Astrocyte of the cerebellum (primary cell): ENCODE results near the gene TMTC2.

Experiments
- DNase-seq: peaks from one replicate; pipeline ENCODE4 v3.0.0-alpha.2; 2011; ENCODE audit warnings: low read depth
- H3K4me3 ChIP-seq: 2 replicates; pipeline ENCODE4 v1.5.1; 2011; ENCODE audit warnings: mild to moderate bottlenecking, low read depth, low read length, moderate library complexity
- CTCF ChIP-seq: IDR thresholded peaks from 2 replicates; pipeline ENCODE4 v1.5.1; 2012; ENCODE audit warnings: low read length, low read depth, moderate library complexity, mild to moderate bottlenecking; ENCODE audit errors: missing control alignments
- in situ Hi-C: cut with HindIII; loops from 2 replicates; pipeline ENCODE4 v1.10.0; 2017; ENCODE audit warnings: low sequenced_read_pairs

TMTC2 gene

GRCh38 chr12:82675246-82675645 lies 11.5 kb upstream of the TMTC2 start:
- no peak overlapping the region for H3K4me3 ChIP-seq
- in situ Hi-C loops: no loop called here
- no peak for TF ChIP-seq CTCF
- DNase-seq: no peak

- in situ Hi-C loops: no loop called here
- no peak for TF ChIP-seq CTCF
- no peak for DNase-seq
- H3K4me3 ChIP-seq: no peak overlapping the region
Measured at GRCh38 chr12:82682326-82682725, 4.4 kb upstream of the TMTC2 start.

GRCh38 chr12:82682851-82683261 lies 3.9 kb upstream of the TMTC2 start:
- in situ Hi-C loops: no loop called here
- TF ChIP-seq CTCF: no peak
- no peak for DNase-seq
- H3K4me3 ChIP-seq: no peak overlapping the region

DNA sequence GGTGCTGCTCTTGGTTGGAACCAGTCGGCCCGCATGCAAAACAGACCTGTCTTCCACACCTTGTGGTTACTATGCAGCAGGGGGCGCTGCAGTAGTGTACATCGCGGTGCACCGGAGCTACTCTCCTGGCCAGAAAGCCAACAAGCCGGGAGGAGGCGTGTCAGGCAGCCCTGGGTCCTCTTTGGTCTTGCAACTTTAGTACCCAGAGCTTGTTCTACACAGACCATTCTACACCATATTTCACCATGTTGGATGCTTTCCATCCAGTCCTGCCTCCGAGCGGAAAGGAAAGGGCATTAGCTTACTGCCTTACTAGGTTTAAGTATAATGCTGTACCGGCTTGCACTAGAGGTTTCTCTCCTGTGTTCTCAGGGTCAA lies 927 bp upstream of the TMTC2 start:
- peak; percentile 91 for DNase-seq
- peak; percentile 85 for TF ChIP-seq CTCF
- in situ Hi-C loops: no loop called here
- peak overlapping the region; percentile 84 for H3K4me3 ChIP-seq

DNA sequence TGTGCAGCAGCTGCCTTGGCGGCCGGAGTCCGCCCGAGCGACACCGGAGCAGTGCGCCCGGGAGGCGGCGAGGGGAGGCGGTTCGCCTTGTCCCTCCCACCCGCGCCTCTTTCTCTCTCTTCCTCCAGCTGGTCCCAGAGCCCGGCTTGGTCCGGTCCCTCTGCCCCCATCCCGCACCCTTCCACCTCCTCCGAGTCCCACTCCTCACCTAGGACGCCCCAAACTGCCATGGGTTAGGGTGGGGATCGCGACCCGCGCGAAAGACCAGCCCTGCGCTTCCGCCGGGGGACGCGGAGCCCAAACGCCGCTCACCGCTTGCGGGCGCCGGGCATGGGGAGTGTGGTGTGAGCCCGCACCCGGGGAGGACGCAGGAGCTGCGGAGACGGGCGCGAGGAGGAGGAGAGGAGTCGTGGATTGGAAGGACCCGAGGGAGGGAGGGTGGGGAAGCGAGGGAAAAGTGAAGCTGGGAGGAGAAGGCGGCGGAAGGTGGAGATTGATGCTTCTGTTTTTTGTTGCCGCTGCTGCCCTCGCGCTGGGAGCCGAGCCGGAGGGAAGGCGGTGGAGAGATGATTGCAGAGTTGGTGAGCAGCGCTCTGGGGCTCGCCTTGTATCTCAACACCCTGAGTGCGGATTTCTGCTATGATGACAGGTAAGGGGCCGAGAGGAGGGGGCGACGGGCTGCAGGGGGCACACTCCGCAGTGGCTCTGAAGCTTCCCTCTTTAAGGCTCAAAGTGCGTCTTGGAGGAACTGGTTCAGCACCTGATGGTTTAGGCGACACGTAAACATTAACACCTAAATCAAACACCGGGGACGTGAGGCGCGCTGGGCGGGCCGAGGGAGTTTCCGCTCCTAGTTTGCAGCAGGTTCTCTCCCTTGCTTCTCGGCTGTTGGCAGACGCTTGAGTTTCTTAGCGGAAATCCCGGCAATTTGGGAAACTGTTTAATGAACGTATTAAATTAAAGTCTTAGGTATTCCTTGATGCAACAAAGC lies 610 bp downstream of the TMTC2 start:
- no peak for TF ChIP-seq CTCF
- in situ Hi-C loops: no loop called here
- H3K4me3 ChIP-seq: peak overlapping the region; percentile 84
- DNase-seq: no peak

DNA sequence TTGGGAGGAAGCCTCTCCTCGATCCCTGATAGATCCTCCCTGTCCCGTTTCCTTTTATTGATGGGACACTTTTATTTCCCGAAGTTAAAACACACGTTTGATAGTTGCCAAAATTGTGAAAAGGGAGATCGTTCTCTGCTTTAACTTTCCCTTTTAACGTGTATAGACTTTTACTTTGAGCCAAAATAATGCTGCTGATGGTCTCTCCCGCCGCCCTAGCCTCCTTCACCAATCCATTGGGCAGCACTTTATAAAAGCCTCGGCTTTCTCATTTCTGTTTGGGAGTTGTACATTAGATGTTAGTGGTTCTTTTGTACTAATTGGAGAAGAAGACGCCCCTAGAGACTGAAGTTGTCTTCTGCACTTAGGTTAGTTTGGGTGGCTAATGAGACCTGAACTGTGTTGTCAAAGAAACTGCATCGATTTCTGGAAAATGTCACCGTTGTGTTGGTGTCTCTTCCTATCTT lies 1.4 kb downstream of the TMTC2 start:
- in situ Hi-C loops: no loop called here

More for the DNA sequence above, 1.4 kb downstream of the TMTC2 start:
- DNase-seq: no peak
- peak overlapping the region; percentile 84 for H3K4me3 ChIP-seq
- peak; percentile 21 for TF ChIP-seq CTCF
